ELR (cell line): ENCODE results near the gene NODAL.

Experiments
- DNase-seq: peaks from one replicate; pipeline ENCODE4 v3.0.0-alpha.2; 2015; ENCODE audit warnings: low read depth

The NODAL gene

DNA sequence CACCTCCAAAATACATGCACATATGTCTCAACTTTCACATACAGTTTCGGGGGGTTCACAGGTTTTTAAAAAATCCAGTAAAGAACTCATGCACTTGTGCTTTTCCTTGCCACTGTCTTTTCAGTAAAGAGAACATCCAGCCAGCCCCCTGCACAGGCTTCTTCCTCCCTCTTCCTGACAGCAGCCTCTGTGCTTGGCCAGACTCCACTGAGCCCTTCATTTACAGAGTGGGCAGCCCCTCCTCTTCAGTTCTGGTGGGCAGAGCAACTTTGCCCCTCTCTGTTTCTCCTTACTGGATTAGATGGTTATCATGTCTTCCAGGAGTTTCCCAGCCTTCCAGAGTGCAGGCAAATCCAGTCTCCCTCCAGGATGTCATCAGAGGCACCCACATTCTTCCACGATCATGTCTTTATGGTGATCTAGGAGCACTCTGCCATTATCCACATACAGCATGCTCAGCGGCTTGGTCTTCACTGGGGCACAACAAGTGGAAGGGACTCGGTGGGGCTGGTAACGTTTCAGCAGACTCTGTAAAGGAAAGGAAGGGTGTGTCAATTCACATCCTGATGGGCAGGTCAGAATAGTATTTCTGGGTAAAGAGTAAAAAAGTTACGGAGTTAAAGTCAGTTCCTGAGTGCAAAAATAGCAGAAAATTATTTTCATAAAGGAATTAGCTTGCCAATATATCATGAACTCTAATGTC is 8.8 kb downstream of the NODAL start:
- no peak for DNase-seq

DNA sequence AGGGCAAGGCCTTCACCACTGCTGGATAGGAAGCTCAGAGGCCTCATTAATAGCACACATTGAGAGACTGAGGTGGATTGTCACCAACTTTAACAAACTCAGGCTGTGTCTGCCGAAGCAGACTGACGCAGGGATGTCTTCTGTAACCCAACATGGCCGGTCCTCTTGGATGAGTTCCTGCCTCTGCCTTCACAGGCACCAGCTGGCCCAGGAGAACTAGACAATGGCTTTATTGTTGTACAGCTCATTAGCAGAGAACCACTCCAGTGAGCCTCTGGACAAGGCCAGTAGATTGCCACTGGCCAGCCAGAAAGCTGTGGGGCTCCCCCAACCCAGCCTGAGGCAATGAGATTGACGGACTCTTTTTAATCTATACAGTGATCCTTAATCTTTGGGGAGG is 9.4 kb downstream of the NODAL start:
- DNase-seq = no peak

DNA sequence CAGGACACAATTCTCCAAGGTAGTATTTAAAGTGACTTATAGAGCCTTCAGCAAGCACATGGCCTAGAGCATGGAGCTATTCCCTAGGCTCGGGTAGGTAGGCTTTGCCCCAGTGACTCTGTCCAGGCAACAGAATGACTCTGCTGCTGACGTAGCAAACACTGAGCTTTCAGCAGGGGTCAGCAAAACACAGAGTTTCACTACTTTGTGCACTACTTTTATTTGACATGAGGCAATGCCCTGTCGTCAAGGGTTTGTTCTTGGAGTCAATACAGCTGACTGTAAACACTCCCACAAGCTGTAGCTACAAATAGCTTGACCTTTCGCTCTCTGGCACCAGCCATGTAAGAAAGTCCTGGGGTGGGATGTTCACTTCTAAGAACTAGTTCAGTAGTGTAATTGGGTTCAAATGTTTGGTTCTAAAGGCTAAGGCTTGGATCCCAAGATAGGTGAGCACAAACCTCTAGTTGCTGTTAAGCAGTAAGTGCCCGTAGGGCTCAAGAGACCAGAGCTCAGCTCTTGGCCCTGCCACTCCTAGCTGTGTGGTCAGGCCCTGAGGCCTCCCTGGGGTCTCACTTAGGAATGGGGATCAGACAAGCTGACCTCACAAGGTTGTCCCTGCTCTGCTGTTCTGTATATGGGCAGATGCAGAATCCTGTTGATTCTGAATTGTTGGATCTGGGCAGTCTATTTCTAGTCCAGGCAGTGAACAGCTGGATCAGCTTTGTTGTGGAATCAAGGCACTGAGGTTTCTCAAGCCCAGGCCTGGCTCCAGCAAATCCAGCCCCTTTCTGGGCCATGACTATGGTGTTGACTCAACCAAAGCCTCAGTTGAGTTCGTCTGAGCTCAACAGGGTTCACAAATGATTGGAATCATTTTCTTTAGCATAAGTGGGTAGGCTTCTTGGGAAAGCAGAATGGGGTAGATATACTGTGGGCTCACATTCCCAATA is 10.7 kb downstream of the NODAL start:
- DNase-seq = no peak

DNA sequence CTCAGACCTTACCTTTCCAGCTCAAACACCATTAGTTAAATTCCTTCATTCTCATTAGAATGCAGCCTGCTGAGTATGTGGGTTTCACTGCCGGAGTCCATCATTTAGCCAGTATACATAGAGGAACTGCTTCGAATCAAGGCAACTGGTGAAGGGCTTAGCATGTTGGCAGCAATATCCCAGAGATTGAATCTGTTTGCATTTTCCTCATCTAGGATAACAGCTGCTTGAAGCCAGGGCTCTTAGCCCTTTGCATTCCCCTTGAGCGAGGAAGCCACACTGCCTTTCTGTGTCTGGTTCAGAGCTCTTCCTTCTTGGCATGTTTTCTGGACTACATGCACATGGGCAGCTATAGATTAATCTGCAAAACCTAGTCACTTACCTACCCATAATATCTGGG is 14.7 kb downstream of the NODAL start:
- DNase-seq = no peak

DNA sequence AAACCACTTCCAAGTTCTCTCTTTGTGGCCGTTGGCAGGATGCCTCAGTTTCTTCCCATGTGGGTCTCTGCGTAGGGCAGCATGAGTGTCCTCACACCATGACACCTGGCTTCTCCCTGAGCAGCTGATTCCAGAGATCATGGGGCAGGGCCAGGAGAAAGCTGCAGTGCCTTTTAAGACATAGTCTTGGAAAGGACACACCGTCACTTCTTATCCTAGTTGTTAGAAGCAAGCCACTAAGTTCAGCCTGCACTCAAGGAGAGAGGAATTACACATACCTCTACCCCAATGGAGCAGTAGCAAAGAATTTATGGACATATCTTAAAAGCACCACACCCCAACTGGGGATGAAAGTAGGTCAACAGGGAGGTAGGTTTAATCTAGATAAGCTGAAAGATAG is 16.4 kb downstream of the NODAL start:
- no peak for DNase-seq

DNA sequence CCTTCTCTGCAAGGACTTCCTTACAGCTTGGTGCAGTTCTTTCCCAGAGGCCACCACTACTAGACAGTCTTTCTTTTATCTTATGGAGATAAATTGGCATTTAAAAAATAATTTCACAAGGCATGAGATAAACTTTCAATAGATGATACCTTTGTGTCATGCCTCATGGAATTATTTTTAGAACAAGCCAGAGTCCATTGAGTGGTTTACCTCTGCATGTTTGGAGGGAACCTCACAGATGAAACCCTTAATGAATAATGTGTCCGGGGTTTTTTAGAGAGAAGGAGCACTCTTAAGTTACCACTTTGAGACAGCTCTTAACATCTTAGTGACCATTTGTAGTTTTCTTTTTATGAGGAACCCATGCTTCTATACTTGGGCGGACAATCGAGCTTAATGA is 17.2 kb downstream of the NODAL start:
- no peak for DNase-seq

DNA sequence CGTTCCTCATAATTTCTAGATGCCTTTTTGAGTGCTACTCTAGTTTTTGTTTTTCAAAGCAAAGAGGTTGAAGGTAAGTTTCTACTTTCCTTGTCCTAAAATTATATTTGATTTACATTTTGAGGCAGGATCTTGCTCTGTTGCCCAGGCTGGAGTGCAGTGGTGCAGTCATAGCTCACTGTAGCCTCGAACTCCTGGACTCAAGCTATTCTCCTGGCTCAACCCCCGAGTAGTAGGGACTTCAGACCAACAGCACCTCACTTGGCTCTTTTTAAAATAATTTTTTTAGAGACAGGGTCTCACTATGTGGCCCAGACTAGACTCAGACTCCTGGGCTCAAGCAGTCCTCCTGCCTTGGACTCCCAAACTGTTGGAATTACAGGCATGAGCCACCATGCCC is 22.8 kb downstream of the NODAL start:
- DNase-seq = no peak

DNA sequence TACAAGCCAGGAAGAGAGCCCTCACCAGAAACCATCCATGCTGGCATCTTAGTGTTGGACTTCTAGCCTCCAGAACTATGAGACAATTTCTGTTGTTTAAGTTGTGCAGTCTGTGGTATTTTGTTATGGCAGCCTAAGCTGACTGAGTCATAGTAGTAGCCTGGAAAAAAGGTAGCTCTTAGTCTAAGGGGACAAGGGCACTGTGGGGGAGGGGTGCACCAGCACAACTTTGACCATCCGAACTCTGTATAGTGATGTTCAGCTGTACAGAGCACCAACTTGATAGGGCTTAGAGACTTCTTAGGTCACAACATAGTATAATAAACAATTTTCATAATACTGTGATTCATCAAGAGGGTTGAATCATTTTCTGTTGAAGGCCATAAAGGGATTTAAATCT is 23.3 kb downstream of the NODAL start:
- DNase-seq = peak; percentile 78

DNA sequence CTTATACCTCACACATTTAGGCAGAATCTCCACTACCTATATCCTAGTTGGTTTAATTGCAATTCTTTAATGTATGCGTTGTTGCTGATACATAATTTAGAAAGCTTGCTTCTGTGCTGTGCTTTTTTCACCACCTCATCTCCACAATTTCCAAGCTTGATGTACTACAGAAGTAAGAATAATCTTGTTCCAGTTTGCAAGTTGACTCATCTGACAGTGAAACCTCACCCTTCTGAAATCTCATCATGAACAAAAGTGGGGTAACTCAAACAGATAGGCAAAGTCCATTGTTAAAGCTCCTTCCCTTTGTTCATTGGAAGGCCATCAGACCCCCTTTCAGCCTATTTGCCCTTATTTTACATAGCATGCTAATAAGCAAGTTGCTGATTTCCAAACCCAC is 23.9 kb downstream of the NODAL start:
- peak; percentile 27 for DNase-seq

DNA sequence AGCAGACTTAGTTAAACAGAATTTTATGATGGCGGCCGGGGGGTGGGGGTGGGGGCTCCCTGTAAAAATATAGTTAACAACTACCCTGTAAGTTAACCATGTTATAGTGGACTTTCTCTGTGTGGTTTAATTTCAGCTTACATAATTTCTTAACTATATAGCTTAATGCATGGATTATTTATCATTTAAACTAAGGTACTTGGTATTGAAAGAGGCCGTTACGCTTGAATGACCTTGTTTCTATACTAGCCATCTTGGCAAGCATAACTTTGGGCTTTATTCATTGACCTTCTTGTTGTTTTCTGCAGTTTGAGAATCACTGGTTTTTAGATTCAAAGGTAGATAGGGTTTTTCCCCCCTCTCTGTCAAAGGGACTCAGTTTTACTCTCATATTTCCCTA is 29.1 kb downstream of the NODAL start:
- DNase-seq = no peak

DNA sequence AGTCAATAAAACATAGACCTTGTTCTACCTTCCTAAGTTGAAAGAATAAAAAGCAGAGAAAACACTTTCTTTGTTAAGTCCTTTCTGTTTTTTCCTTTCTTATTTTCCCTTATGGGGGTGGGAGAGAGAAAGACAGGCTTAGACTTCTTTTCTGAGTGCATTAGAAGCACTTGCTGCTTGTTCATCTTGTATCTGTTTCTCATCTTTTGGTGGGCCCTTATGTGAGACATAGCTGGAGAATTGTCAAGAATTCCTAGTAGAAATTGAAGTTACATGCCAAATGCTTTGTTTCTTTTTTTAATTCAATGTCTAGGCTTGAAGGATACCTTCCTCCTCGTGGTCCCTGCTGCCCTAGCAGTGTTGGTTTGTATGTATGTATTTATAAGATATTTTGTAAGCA is 30.9 kb downstream of the NODAL start:
- no peak for DNase-seq

DNA sequence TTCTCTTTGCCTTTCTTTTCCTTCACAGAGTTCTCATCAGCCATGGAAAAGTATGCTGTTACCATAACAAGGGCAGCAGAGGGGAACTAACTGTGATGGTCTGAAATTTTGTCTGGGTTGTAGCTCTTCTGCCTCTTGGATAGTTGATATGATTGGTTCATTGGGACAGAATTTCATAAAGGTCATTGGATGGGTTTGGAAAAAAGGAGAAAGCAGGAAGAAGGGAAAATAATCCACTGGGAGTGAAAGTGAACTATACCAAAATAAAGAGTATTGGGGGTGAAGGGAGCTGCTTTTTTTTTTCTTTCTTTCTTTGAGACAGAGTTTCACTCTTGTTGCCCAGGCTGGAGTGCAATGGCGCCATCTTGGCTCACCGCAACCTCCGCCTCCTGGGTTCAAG is 31.7 kb downstream of the NODAL start:
- no peak for DNase-seq

DNA sequence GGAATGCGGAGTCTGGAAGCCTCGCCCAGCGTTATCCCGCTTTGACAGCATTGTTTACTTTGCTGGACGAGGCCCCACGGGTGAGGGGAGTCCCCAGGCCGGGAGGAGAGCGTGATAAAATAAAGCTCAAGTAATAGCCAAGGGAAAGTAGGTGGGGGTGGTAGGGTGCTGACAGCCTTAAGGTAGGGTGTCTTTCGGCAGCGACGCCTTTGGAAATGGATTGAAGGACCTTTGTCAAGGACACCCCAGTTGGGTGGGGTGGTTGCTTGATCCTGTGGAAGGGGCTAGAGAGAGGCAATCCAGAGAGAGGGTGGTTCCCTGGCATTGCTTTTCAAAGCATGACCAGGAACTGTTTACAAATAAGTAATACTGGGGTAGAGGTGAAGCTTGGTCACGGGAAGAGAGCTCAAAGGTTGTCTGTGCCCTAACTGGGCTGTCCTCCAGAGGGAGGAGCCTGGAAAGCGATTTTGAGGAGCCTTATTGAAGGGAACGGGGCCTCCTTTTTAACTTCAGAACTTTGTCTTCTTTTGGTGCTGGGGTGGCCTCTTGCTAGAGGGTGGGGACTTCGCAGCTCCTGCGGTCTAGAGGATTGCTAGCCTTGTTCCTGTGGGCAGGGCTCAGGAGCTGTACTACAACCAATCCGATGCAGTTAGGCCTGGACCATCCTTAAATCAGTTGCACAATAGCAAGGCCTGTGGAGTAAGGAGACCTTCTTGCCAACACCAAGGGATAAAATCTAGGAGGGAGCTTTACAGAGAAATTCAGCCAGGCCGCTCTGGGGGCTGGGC is 36.2 kb downstream of the NODAL start:
- DNase-seq = peak; percentile 88

DNA sequence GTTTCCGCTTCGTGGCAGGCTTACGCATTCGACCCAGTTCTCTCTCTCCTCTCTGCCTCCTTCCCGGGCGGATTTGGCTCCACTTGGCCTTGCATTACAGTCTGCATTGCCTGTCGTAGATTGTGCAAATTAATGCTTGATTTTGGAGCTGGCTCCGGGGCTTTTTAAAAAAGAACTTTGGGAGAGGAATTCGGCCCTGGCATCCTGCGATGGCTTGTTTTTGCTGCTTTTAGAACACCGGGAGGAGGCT is 36.8 kb downstream of the NODAL start:
- peak; percentile 53 for DNase-seq

DNA sequence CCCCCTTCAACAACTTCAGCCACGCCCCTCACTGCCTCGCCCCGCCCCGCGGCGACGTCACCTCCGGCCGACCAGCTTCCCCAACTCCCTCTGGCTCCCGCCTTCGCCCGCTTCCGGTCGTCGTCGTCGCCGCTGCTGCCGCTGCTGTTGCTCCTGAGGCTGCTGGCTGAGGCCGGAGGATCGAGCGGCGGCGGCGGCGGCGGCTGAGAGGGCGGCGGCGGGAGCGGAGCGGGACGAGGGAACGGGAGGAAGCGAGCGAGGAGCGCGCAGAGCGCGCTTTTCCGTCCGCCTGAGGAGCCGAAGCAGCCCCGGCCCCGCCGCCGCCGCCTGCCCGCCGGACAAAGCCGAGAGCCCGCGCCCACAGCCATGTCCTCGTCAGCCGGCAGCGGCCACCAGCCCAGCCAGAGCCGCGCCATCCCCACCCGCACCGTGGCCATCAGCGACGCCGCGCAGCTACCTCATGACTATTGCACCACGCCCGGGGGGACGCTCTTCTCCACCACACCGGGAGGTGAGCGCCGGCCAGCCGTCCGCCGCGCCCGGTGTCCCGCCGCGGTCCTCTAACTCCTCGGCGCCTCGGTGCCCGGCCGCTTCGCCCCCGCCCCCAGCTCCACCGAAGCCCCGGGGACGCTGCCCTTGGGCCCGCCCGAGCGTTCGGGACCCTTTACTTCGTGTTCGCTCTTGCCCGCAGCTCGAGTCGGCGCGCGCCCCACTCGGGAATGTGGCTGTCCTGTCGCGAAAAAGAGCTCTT is 37.3 kb downstream of the NODAL start, which contains the start of gene EIF4EBP2:
TSS of gene EIF4EBP2 (plus strand) at position 110 of the 751 bp plus-strand sequence. CDS start at position 367, 257 bp downstream.
- peak; percentile 95 for DNase-seq

DNA sequence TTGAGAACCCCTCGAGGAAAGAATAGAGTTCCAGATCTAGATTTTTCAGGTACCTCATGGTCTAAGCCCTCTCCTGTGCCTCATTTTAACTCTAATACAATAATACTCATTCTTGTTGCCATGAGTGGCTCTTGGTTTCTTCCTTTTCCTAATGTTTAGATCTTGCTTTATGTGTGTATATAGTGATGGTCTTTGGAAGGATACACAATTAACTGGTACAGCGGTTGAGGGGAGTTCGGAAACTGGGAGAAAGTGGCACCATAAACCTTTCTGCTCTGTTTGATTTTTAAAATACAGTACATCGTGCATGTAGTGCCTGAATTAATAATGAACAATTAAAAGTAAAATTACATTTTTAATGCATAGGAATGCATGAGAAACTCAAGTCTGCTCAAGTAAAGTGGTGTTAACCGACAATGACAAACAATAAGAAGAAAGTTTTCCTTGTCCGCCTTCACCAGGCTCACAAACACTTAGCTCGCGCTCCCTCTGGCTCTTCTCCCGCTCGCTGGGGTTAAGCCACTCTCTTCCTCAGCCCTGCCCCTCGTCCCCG is 37.9 kb downstream of the NODAL start:
- DNase-seq = no peak

DNA sequence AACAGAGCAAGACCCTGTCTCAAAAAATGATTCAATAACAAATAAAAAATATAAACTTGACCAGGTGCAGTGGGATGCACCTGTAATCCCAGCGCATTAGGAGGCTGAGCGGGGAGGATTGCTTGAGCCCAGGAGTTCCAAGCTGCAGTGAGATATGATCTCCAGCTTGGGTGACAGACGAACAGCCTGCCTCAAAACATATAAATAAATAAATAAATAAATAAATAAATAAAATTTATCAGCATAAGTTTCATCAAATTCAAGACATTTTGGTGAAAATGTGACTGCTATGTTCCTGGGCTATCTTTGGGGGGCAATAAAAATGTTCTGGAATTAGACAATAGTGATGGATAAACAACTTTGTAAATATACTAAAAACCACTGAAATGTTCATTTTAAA is 42.3 kb downstream of the NODAL start:
- DNase-seq = no peak

DNA sequence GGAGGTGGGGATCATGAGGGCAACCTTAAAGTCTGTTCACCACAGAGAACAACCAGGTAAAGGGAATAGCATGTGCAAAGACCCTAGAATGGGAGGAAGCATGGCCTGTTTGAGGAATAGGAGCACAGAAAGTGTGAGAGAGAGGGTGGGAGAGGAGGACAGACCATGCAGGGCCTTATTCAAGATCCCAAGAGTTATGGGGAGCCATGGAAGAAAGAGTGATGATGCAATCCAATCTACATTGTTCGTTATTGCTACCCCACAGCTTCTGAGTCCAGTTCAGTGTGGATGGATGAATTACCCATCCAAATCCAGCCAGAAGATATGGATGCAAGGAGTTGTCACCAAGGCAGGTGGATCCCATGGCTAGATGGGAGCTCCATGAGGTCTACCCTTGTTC is 45.3 kb downstream of the NODAL start:
- no peak for DNase-seq

DNA sequence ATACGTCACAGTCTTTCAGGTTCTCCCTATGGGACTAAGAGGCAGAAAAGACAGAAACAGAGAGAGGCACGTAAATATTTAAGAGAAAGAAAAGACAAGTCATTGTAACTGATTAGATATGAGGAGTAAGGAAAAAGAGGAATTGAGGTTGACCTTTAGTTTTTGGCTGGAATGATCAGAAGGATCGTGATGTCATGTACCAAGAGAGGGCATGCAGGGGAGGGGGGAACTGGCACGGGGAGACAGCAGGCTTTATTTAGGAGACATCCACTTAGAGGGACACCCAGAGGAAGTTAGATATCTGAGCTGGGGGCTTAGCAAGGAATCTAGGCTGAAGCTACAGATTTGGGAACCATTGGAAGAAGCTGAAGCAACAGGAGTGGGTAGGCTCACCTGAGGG is 49.8 kb downstream of the NODAL start:
- no peak for DNase-seq
